Measurements from ENCODE around the gene VCP.

DNA sequence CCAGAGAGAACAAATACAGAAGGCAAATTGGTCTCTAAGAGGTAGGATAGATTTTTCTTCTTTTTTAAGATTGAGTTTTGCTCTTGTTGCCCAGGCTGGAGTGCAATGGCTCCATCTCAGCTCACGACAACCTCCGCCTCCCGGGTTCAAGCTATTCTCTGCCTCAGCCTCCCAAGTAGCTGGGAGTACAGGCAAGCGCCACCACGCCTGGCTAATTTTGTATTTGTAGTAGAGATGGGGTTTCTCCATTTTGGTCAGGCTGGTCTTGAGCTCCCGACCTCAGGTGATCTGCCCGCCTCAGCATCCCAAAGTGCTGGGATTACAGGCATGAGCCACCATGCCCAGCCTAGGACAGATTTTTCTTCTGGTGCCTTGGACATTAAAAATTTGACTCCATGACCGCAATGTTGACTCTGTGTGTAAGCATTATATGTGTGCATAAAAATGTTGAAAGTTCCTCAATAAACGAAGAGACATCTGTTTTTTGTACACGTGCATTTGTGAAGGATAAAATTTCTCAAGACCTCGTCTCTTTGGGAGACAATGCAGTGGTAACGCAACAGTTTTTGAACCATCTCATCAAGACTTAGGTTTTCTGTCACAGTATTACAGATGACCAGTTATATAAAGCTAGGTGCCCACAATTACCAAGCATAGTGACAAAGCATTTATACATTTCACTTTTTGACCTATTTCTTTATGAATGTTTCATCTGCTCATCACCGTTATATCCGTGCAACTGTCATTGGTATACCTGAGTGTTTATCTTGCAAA, 17.4 kb downstream of the VCP start:
- TF ChIP-seq, protein P1, sequence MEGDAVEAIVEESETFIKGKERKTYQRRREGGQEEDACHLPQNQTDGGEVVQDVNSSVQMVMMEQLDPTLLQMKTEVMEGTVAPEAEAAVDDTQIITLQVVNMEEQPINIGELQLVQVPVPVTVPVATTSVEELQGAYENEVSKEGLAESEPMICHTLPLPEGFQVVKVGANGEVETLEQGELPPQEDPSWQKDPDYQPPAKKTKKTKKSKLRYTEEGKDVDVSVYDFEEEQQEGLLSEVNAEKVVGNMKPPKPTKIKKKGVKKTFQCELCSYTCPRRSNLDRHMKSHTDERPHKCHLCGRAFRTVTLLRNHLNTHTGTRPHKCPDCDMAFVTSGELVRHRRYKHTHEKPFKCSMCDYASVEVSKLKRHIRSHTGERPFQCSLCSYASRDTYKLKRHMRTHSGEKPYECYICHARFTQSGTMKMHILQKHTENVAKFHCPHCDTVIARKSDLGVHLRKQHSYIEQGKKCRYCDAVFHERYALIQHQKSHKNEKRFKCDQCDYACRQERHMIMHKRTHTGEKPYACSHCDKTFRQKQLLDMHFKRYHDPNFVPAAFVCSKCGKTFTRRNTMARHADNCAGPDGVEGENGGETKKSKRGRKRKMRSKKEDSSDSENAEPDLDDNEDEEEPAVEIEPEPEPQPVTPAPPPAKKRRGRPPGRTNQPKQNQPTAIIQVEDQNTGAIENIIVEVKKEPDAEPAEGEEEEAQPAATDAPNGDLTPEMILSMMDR (IDR thresholded peaks at IDR 0.05), result no peak
- no peak for TF ChIP-seq POLR2AphosphoS5 (IDR thresholded peaks at IDR 0.05)
- no peak for TF ChIP-seq POLR2A (IDR thresholded peaks at IDR 0.05)
